HG03108 (cell line): ENCODE data around the gene LMCD1.

Experiments
- ATAC-seq: cut with Tn5 transposase; IDR thresholded peaks from one replicate; pipeline ENCODE4 v1.9.1; 2021; ENCODE audit warnings: moderate library complexity; ENCODE audit not compliant: unreplicated experiment

The LMCD1 gene

GRCh38 chr3:8608041-8608790 is 106.6 kb downstream of the LMCD1 start:
- no peak for ATAC-seq

DNA sequence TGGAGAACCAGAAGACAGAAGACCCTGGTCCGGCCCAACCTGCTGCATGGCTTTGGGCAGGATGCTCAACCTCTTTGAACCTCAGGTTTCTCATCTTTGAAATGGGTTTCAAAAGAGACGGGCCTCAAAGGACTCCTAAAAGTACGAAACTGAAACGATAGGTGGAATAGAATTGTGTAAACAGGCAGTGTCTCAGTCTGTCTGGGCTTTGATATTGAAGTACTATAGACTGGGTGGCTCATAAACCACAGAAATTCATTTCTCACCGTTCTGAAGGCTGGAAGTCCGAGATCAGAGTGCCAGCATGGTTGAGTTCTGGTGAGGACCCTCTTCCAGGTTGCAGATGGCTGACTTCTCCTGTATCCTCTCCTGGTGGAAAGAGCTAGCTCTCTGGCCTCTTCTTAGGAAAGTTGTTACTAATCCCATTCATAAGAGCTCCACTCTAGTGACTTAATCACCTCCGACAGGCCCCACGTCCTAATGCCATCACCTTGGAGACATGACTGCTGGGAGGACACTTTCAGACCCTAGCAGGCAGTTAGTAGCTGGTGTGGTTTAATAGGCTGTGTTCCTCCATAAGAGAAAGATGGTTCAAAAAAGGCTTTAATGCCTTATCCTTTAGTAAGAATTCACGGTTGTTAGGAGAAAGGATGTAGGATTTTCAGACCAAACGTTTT is 107.3 kb downstream of the LMCD1 start:
- ATAC-seq = no peak

DNA sequence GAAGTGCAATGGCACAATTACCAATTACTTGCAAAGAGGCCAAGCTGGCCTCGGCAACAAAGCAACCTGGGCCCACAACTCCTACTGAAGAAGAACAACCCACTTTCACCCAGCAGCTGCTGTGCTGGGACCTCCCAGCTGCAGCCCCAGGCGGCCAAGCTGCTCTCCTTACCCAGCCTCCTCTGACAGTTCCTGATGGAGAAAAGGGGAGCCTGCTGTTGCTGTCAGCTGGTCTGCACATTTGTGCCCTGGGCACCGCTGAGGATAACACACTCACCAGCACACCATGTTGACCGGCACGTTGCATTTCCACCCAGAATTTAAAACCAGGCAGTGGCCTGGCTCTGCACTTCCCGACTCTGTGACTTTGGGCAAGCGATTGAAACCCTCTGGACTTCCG is 109.3 kb downstream of the LMCD1 start:
- ATAC-seq = no peak

DNA sequence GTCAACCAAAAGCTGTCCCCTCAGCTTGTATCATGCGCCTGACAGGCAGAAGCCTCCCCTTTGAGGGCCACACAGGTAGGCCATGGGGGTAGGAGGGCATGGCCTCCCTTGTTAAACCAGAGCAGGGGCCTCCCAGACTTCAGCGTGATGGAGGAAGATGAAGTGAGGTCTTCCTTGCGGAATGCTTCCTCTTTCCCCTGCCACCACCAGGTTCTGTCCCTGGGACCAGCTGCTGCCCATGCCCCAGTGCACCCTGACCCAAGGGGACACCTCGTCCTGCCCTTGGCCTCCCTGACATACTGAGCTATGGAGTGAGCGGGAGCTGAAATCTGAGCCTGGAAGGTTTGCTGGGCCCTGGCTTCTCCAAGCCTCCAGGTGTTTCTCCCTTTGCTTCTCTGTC is 116.3 kb downstream of the LMCD1 start:
- ATAC-seq = no peak

DNA sequence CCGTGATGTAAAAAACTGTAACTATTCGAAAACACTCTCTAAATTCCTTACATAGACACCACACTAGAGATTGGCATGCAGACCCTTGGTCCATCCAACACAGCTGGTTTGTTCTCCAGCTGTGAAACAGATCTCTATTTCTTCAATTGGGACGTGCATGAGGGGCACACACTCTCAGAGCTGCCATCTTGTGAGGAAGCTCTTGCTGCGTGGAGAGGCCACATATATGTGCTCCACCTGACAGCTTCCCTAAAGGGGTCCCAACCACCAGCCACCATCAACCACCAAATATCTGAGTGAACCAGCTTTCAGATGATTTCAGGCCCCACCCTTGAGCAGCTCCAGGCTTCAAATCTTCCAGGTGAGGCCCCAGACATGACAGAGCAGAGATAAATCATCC is 117.3 kb downstream of the LMCD1 start:
- no peak for ATAC-seq

DNA sequence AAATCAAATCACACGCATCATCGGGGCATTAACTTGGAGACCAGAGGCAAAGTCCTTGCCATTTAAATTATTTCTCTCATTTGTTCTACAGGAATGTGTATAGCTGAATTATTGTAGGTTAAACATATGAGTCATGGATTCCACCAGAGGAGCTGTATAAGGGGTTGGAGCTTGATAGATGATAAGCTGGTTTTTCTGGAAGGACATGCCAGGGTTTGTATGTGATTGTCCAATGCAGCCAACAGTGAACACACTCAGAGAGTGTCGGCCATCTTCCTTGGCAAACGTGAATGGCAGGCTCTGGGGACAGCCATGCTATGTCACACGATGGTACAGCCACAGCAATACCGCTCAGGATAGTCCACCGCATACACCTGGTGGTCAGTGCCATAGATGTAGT is 117.9 kb downstream of the LMCD1 start:
- no peak for ATAC-seq

- ATAC-seq = no peak
Measured at GRCh38 chr3:8621141-8621540, 119.5 kb downstream of the LMCD1 start.

DNA sequence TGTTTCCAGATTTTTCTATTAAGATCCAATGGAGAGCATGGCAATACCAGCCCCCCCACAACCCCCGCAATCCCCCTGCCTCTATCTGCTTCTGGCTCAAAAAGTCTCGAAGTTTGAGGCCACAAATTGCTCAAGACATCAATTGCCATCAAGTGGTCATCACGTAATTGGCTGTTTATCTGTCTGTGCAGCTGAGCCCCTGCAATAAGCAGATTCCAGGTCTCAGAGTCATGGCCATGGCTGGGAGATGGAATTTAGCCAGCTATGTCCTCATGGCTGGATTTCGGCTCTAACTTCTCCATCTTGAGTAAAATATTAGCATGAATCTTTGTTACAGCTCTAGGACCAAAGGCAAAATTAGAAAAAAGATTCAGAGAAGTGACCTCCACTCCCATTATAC is 120.2 kb downstream of the LMCD1 start:
- ATAC-seq = no peak

- peak; percentile 59 for ATAC-seq
Measured at GRCh38 chr3:8622873-8623691, 121.5 kb downstream of the LMCD1 start.

GRCh38 chr3:8623741-8624140 is 122.1 kb downstream of the LMCD1 start:
- no peak for ATAC-seq
